GM12878 (cell line): ENCODE results near the gene ATG9B. TPM values are rescaled to one million over a fixed set of nuclear protein-coding genes. Genes with fewer than 3 reads are reported as not detected.

Source experiments
- BACH1 ChIP-seq: fragments of 450-650 bp; IDR thresholded peaks from 2 replicates; pipeline ENCODE4 v1.6.1; 2017; ENCODE audit warnings: mild to moderate bottlenecking, borderline replicate concordance
- CREB1 ChIP-seq: IDR thresholded peaks from 2 replicates; pipeline ENCODE4 v1.6.1; 2012; ENCODE audit warnings: low read depth, mild to moderate bottlenecking, inconsistent platforms
- MTA2 ChIP-seq: fragments of 450-650 bp; IDR thresholded peaks from 2 replicates; pipeline ENCODE4 v1.6.1; 2016; ENCODE audit warnings: low read depth, mild to moderate bottlenecking, moderate library complexity
- RAD21 ChIP-seq: IDR thresholded peaks from 2 replicates; pipeline ENCODE4 v1.6.1; 2011; ENCODE audit warnings: mild to moderate bottlenecking, low read depth, low read length, moderate library complexity; ENCODE audit not compliant: insufficient read depth
- SMAD5 ChIP-seq: IDR thresholded peaks from 2 replicates; pipeline ENCODE4 v1.6.1; 2016; ENCODE audit warnings: antibody characterized with exemption, low read depth
- ZBED1 ChIP-seq: IDR thresholded peaks from 2 replicates; pipeline ENCODE4 v1.6.1; 2016; ENCODE audit warnings: borderline replicate concordance
- polyA plus RNA-seq, 11 experiments: library from polyadenylated mRNA; depleted of rRNA in 4 of 11; unstranded in 6 of 11; stranded (reverse) in 5 of 11; fragments of >200 nt; fragmentation: Nextera tagmentation in 4 of 11; fragmentation: Illumina TruSeq in 1 of 11; extraction: Ambion mirVana in 4 of 11; extraction: Trizol in 1 of 11; gene quantifications; 1 replicate in 1 of 11; 2 replicates in 10 of 11; pipeline versions ENCODE4 v1.2.1 to v1.2.3, GENCODE V29; 2011 to 2016; ENCODE audit warnings: inconsistent platforms in 2 of 11, missing spikeins in 2 of 11, low read depth in 1 of 11
- total RNA-seq, 4 experiments: library from RNA; depleted of rRNA in 3 of 4; stranded (reverse); fragments of >200 nt in 3 of 4; fragmentation: Illumina TruSeq in 1 of 4; extraction: Trizol in 1 of 4; gene quantifications; 2 replicates each; pipeline versions ENCODE4 v1.2.1 to v1.2.3, GENCODE V29; 2013 to 2021
- TF ChIP-seq, protein P1 (sequence below): fragments of 450-650 bp; IDR thresholded peaks from 2 replicates; pipeline ENCODE4 v1.6.1; 2017; ENCODE audit warnings: mild to moderate bottlenecking, moderate library complexity
- TF ChIP-seq, protein P2 (sequence below), 3 experiments: IDR thresholded peaks in 2 of 3; conservative IDR thresholded peaks in 1 of 3; 2 replicates each; pipeline ENCODE4 v1.5.1; 2011; ENCODE audit warnings: low read depth in 3 of 3, low read length in 3 of 3, mild to moderate bottlenecking in 3 of 3, control low read depth in 2 of 3, moderate library complexity in 2 of 3, inconsistent platforms in 1 of 3, mixed read lengths in 1 of 3; ENCODE audit not compliant: control insufficient read depth in 2 of 3, insufficient read depth in 1 of 3; ENCODE audit errors: extremely low read depth in 1 of 3

ATG9B gene
- total and polyA plus RNA-seq, 10 of the 15 experiments (the other 5 are each of a cell fraction or from before 2014, with no cell fraction given), result 0.01 to 0.83 (median 0.12) TPM; not detected in 2

DNA sequence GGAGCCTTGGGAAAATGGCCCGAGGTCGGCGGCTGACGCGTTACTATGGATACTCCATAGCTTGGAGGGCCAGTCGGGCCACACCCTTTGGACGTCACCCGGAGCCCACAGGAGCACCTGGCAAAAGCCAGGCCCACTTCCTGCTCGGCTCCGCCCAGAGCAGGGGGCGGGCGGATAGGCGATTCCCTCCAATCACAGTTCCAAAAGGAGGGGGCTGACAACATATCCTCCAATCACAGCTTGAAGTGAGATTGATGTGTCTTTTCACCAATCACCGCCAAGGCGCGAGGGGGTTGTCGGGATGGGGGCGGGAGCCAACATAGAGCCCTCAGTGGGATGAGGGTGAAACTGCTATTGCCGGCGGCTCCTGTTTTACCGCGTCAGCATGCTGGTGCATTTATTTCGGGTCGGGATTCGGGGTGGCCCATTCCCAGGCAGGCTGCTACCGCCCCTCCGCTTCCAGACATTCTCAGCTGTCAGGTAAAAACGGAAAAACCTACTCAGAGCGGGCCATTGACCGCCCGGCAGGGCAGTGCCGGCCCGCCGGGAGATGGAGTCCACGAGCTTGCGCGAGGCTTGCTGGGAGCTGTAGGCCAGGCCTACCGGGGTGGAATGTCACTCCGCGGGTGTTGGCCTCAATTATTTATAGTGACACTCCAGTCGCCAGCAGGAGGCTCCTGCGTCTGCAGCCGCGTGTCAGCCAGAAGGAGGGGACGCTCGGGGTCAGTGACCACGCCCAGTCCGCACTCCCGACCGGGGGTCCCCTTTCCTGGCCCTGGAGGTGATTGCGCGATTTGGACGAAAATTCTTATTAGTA is 4.0 kb upstream of the ATG9B start, which contains the start of gene ABCB8 (continued):
- TF ChIP-seq, protein P1, sequence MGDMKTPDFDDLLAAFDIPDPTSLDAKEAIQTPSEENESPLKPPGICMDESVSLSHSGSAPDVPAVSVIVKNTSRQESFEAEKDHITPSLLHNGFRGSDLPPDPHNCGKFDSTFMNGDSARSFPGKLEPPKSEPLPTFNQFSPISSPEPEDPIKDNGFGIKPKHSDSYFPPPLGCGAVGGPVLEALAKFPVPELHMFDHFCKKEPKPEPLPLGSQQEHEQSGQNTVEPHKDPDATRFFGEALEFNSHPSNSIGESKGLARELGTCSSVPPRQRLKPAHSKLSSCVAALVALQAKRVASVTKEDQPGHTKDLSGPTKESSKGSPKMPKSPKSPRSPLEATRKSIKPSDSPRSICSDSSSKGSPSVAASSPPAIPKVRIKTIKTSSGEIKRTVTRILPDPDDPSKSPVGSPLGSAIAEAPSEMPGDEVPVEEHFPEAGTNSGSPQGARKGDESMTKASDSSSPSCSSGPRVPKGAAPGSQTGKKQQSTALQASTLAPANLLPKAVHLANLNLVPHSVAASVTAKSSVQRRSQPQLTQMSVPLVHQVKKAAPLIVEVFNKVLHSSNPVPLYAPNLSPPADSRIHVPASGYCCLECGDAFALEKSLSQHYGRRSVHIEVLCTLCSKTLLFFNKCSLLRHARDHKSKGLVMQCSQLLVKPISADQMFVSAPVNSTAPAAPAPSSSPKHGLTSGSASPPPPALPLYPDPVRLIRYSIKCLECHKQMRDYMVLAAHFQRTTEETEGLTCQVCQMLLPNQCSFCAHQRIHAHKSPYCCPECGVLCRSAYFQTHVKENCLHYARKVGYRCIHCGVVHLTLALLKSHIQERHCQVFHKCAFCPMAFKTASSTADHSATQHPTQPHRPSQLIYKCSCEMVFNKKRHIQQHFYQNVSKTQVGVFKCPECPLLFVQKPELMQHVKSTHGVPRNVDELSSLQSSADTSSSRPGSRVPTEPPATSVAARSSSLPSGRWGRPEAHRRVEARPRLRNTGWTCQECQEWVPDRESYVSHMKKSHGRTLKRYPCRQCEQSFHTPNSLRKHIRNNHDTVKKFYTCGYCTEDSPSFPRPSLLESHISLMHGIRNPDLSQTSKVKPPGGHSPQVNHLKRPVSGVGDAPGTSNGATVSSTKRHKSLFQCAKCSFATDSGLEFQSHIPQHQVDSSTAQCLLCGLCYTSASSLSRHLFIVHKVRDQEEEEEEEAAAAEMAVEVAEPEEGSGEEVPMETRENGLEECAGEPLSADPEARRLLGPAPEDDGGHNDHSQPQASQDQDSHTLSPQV, result no peak
- TF ChIP-seq ZBED1 (no peak), MTA2 (no peak), SMAD5 (no peak), RAD21 (0 out of 2 replicates have a peak, but pooled peaks have one; percentile 34), BACH1 (0 out of 2 replicates have a peak, but pooled peaks have one; percentile 42), CREB1 (no peak; the same call in 1 of the 2 replicates)
- TF ChIP-seq, protein P2, sequence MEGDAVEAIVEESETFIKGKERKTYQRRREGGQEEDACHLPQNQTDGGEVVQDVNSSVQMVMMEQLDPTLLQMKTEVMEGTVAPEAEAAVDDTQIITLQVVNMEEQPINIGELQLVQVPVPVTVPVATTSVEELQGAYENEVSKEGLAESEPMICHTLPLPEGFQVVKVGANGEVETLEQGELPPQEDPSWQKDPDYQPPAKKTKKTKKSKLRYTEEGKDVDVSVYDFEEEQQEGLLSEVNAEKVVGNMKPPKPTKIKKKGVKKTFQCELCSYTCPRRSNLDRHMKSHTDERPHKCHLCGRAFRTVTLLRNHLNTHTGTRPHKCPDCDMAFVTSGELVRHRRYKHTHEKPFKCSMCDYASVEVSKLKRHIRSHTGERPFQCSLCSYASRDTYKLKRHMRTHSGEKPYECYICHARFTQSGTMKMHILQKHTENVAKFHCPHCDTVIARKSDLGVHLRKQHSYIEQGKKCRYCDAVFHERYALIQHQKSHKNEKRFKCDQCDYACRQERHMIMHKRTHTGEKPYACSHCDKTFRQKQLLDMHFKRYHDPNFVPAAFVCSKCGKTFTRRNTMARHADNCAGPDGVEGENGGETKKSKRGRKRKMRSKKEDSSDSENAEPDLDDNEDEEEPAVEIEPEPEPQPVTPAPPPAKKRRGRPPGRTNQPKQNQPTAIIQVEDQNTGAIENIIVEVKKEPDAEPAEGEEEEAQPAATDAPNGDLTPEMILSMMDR (IDR thresholded peaks at IDR 0.05 in 2 of 3, conservative IDR thresholded peaks at IDR 0.05 in 1 of 3; ENCODE audit: control insufficient read depth in 2 of 3, extremely low read depth in 1 of 3, insufficient read depth in 1 of 3, low read depth in 3 of 3, low read length in 3 of 3), result peak; percentile 22 to 57 (median 53); a peak in 4 of 6 replicates
